Measurements from ENCODE around the gene ADCY3.
"Not testable (repeated sequence)": the region's sequence is repeated elsewhere in the genome, so short reads cannot be mapped to it uniquely, and the experiment has no call there.

ADCY3 gene

DNA sequence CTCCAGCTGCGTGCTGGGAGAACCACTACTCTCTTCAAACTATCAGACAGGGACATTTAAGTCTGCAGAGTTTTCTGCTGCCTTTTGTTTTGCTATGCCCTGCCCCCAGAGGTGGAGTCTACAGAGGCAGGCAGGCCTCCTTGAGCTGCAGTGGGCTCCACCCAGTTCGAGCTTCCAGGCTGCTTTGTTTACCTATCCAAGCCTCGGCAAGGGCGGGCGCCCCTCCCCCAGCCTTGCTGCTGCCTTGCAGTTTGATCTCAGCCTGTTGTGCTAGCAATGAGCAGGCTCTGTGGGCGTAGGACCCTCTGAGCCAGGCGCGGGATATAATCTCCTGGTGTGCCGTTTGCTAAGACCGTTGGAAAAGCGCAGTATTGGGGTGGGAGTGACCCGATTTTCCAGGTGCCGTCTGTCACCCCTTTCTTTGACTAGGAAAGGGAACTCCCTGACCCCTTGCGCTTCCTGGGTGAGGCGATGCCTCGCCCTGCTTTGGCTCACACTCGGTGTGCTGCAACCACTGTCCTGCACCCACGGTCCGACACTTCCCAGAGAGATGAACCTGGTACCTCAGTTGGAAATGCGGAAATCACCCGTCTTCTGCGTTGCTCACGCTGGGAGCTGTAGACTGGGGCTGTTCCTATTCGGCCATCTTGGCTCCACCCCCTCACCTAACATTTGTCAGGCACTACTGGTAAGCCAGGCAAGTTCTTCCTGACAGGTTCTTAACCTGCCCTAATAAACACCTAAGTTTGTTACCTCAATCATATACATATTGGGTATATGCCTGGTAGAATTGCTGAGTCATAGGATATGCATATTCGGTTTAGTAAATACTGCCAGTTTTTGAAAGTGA is 114.0 kb downstream of the ADCY3 start:
- DNase-seq (ENCODE audit: low read depth, low spot score); H3K4me3 ChIP-seq (ENCODE audit: low read length): not testable (repeated sequence)

DNA sequence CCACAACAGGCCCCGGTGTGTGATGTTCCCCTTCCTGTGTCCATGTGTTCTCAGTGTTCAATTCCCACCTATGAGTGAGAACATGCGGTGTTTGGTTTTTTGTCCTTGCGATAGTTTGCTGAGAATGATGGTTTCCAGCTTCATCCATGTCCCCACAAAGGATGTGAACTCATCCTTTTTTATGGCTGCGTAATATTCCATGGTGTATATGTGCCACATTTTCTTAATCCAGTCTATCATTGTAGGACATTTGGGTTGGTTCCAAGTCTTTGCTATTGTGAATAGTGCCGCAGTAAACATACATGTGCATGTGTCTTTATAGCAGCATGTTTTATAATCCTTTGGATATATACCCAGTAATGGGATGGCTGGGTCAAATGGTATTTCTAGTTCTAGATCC is 119.5 kb downstream of the ADCY3 start:
- DNase-seq (ENCODE audit: low read depth, low spot score); H3K4me3 ChIP-seq (ENCODE audit: low read length): not testable (repeated sequence)

GRCh38 chr2:24797644-24798043 is 122.4 kb downstream of the ADCY3 start:
- no peak overlapping the region for H3K4me3 ChIP-seq (ENCODE audit: low read length)
- DNase-seq (ENCODE audit: low read depth, low spot score) = no peak

- DNase-seq (ENCODE audit: low read depth, low spot score) = no peak
- peak overlapping the region; percentile 99 for H3K4me3 ChIP-seq (ENCODE audit: low read length)
These were observed 126.1 kb downstream of the ADCY3 start for GRCh38 chr2:24793761-24794435.

- peak; percentile 94 for DNase-seq (ENCODE audit: low read depth, low spot score)
- H3K4me3 ChIP-seq (ENCODE audit: low read length) = peak within 1 kb of the TSS; percentile 99
These were observed 126.9 kb downstream of the ADCY3 start, which contains the start of the genes CENPO and PTRHD1 for GRCh38 chr2:24792874-24793760. CENPO (plus strand) TSS chr2:24793425; CDS start chr2:24793920, 495 bp downstream. PTRHD1 (minus strand) TSS chr2:24793391; CDS start chr2:24793377, 14 bp downstream.

DNA sequence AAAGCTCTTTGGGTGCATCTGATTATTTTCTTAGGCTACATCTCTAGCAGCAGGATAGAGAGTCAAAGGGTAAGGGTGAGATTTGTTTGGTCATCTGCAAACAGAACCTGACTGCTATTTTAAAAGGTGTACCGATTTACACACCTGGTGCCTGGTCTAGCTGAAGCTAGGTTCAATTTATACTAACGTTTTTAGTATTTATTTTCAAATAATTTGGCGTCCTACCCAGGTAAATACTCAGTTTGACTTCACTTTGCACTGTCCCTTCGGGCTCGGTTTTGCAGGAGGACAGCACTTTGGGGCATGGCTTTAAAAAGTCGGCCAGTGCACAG is 127.5 kb downstream of the ADCY3 start:
- H3K4me3 ChIP-seq (ENCODE audit: low read length) = peak overlapping the region; percentile 99
- DNase-seq (ENCODE audit: low read depth, low spot score) = no peak

DNA sequence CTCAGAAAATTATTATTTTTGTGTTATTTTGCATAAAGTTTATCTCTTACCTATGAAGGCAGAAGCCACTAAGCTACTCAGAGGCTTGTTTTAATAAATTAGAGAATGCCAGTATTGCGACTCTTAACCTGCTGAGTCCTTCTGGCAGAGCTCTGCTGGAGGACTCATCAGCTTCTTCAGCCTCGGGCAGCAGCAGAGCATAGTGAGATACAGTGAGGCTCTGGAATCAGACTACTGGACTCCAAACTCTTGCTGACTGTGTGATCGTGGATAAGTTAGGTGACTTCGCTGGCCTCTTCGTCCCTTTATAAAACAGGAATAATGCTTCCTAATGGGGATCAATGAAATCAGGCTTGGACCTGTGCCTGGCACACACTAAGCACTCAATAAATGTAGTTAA is 128.6 kb downstream of the ADCY3 start:
- DNase-seq (ENCODE audit: low read depth, low spot score) = no peak
- H3K4me3 ChIP-seq (ENCODE audit: low read length) = no peak overlapping the region

GRCh38 chr2:24788816-24789215 is 131.2 kb downstream of the ADCY3 start:
- no peak for DNase-seq (ENCODE audit: low read depth, low spot score)
- H3K4me3 ChIP-seq (ENCODE audit: low read length) = no peak overlapping the region

DNA sequence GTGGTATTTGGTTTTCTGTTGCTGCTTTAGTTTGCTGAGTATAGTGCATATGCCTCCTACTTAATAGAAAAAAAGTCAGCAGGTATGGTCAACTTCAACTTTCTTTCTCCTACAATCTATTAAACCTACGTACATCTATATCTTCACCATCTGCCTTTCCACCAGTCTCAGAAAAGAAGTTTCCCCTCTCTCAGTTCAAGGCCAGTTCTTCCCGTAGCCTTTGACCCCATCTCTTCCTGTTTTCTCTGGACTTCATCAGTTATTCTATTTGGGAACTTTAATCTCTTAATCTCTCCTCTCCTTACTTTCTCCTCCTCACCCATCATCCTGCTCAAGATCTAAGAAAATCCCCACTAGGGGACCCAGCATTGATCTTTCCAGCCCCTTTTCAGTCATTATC is 132.5 kb downstream of the ADCY3 start:
- no peak for DNase-seq (ENCODE audit: low read depth, low spot score)

GRCh38 chr2:24785671-24786321 is 134.2 kb downstream of the ADCY3 start:
- no peak overlapping the region for H3K4me3 ChIP-seq (ENCODE audit: low read length)
- DNase-seq (ENCODE audit: low read depth, low spot score) = no peak

More for the DNA sequence above, 132.5 kb downstream of the ADCY3 start:
- no peak overlapping the region for H3K4me3 ChIP-seq (ENCODE audit: low read length)

GRCh38 chr2:24783641-24784040 is 136.4 kb downstream of the ADCY3 start:
- no peak for DNase-seq (ENCODE audit: low read depth, low spot score)
- no peak overlapping the region for H3K4me3 ChIP-seq (ENCODE audit: low read length)

DNA sequence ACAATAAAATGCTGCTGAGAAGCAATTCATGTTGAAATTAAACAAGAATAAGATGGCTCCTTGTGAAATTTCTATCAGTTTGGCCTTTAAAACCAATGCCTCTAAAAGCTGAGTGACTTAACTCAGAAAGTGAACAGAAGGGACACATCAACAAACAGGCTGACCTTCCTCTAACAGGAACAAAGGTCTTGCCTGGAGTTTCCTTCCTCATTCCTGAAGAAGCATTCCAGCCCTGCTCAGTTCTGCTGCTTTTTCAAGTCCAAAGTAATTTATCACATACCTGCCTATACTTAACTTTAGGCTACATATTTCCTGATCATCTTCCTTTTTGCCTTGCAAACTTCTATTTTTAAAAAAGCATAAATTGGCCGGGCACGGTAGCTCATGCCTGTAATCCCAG is 140.9 kb downstream of the ADCY3 start:
- no peak for DNase-seq (ENCODE audit: low read depth, low spot score)
- H3K4me3 ChIP-seq (ENCODE audit: low read length) = no peak overlapping the region

DNA sequence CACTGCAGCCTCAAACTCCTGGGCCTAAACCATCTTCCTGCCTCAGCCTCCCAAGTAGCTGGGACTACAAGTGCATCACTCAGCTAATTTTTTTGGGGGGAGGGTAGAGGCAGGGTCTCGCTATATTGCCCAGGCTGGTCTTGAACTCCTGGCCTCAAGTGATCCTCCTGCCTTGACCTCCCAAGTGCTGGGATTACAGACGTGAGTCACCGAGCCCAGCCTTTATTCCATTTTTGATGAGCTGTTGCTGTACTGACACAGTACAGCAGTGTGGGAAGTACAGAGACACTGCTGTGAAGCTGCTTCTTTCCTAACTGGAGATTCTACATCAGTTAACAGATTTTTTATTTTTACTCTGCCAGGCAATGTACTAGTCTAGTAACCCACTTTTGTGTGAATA is 145.7 kb downstream of the ADCY3 start:
- DNase-seq (ENCODE audit: low read depth, low spot score) = no peak
- no peak overlapping the region for H3K4me3 ChIP-seq (ENCODE audit: low read length)

DNA sequence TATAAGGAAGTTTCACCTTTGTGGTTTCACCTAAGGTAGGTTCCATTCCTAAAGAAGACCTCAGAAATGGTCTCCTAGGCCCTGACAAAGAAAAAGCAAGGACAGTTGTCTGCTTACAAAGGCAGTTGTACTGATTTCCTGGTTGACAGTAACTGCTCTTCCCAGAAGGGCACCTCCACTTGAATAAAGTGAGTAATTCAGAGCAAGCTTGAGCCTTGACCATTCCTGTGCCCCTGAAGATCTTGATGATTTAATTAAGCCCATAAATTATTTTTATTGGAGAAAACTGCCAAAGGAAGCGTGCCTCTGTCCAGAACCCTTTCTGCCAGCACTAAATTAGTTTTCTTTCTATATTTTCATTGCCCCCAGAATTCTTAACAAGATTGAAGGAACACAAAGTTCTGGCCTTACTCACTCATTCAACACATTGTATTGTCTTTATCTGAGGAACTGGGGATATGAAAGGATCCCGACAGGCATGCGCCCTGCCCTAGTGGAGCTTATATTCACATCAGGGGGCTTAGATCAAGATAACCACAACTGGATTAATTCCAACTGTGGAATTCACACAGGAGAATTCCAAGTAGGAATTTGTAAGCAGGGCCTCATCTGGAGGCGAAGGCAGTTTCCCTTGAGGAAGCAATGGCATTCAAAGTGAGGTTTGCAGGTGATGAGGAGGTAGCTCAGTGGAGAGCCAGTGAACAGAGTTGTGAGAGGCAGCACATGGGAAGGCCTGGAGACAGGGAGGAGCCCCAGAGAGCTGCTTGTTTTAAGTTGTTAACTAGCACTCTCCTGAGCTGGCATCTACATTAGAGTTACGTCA is 148.1 kb downstream of the ADCY3 start:
- no peak for DNase-seq (ENCODE audit: low read depth, low spot score)
- H3K4me3 ChIP-seq (ENCODE audit: low read length) = no peak overlapping the region

DNA sequence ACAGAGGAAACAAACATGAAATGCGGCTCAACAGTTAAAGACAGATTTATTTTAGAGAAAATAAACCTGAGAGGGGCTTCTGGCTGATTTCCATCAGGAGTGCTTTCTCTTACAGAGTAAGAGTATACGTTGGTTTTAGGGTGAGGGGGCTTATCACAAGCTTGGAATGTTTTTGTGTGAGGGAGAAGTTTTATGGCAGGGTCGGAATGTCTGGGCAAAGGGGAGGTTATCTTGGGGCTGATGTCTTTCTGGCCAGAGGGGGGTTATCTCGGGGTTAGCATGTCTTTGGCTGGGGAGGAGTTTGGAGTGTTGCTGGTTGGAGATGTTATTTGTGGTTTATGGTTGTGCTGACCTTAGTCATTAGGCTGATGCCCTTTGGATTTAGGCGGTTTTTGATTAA is 149.0 kb downstream of the ADCY3 start:
- H3K4me3 ChIP-seq (ENCODE audit: low read length) = no peak overlapping the region
- DNase-seq (ENCODE audit: low read depth, low spot score) = no peak
